ENCODE results near the gene ERBB4.
"Not testable (repeated sequence)": the region's sequence is repeated elsewhere in the genome, so short reads cannot be mapped to it uniquely, and the experiment has no call there.

The ERBB4 gene

DNA sequence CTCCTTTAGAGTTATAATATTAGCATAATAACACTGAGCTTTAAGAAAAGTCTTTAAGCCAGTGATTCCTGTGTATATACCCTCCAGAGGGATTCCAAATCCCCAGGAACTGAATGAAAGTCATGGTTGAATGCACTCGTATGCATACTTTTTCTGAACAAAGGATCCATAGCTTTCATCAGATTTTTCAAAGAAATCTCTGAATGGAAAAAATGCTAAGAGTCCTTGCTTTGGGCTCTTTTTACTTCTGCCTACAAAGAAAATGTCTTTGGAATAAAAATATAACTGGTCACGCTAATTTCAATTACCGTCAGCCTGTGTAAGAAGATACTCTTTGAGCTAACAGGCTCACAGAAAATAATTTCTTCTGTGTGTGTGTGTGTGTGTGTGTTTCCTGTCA lies 939.5 kb downstream of the ERBB4 start:
- no peak overlapping the region for H3K4me3 ChIP-seq (ENCODE audit: low read length)

DNA sequence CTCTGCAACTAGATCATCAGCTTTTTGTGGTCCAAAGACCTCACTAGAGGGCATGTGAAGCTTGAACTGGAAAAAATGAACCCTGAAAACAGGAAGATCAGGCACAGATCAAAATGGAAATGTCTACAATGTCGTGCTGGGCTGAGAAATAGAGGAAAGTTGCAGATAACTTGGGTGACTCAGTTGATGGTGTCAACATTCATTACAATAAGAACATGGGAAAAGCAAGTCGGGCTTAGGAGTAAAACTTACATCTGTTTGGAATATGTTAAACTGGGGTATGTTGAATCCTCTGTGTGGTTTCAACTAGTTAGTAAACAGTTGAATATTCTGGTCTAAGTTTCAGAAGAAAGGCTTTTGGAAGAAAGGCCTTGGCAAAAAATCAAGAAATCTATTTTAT lies 940.4 kb downstream of the ERBB4 start:
- Histone ChIP-seq H3K36me3 (ENCODE audit: control insufficient read depth, low read depth, low read length) (no peaks in the 10 kb centered on the region), H3K4me1 (ENCODE audit: control insufficient read depth, low read depth, low read length) (no peaks in the 10 kb centered on the region), H3K4me3 (ENCODE audit: low read length) (no peak overlapping the region), H3K9me3 (ENCODE audit: control insufficient read depth, low read depth, low read length) (no peaks in the 10 kb centered on the region), H3K9ac (ENCODE audit: low read length) (no peak overlapping the region), H3K27ac (ENCODE audit: low read length) (no peak overlapping the region), H3K27me3 (ENCODE audit: control insufficient read depth, insufficient read depth, low read length) (no peaks in the 10 kb centered on the region)

More for the DNA sequence above, 939.5 kb downstream of the ERBB4 start:
- H3K9ac ChIP-seq (ENCODE audit: low read length), result no peak overlapping the region
- H3K27me3 ChIP-seq (ENCODE audit: control insufficient read depth, insufficient read depth, low read length), result no peaks in the 10 kb centered on the region
- H3K36me3 ChIP-seq (ENCODE audit: control insufficient read depth, low read depth, low read length), result no peaks in the 10 kb centered on the region
- no peaks in the 10 kb centered on the region for H3K4me1 ChIP-seq (ENCODE audit: control insufficient read depth, low read depth, low read length)
- no peak overlapping the region for H3K27ac ChIP-seq (ENCODE audit: low read length)
- H3K9me3 ChIP-seq (ENCODE audit: control insufficient read depth, low read depth, low read length), result no peaks in the 10 kb centered on the region

DNA sequence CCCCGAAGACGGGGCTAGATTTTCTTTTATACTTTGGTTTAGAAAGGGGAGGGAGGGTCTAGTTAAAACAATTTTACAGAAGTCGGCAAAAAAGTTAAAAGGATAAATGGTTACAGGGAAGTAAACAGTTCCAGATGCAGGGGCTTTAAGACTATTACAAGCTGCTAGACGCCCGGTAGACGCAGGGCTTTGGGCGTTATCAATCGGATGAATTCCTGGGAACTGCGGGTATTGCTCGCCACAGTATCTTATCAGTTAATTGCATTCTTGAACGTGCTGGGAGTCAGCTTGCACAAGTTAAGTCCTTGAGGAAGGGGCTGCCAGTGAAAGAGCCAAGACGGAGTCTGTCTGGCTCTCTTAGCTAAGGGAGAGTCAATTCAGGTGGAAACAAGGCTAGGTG lies 946.6 kb downstream of the ERBB4 start:
- not testable (repeated sequence) for H3K27me3 ChIP-seq (ENCODE audit: control insufficient read depth, insufficient read depth, low read length); H3K9ac ChIP-seq (ENCODE audit: low read length); H3K9me3 ChIP-seq (ENCODE audit: control insufficient read depth, low read depth, low read length); H3K27ac ChIP-seq (ENCODE audit: low read length); H3K36me3 ChIP-seq (ENCODE audit: control insufficient read depth, low read depth, low read length); H3K4me1 ChIP-seq (ENCODE audit: control insufficient read depth, low read depth, low read length); H3K4me3 ChIP-seq (ENCODE audit: low read length)

DNA sequence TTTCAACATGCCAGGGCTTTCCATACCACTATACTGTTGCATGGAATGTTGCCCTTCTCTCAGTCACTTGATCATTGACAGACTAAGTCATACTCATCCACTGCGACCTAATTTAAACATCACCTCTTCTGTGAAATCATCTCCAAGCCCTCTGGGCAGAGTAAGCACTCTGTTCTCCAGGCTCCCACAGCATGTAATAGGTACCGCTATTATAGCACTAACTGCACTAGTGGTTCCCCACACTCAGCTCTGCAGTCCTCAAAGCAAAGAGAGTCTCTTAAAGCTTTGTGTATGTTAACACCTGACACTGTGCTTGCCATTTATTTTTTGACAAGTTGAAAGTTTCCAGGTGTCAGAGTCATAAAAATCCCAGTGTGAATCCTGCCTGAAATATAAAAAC lies 947.2 kb downstream of the ERBB4 start:
- Histone ChIP-seq H3K9me3 (ENCODE audit: control insufficient read depth, low read depth, low read length) (no peaks in the 10 kb centered on the region), H3K27ac (ENCODE audit: low read length) (no peak overlapping the region), H3K4me3 (ENCODE audit: low read length) (no peak overlapping the region), H3K9ac (ENCODE audit: low read length) (no peak overlapping the region), H3K36me3 (ENCODE audit: control insufficient read depth, low read depth, low read length) (no peaks in the 10 kb centered on the region), H3K4me1 (ENCODE audit: control insufficient read depth, low read depth, low read length) (no peaks in the 10 kb centered on the region), H3K27me3 (ENCODE audit: control insufficient read depth, insufficient read depth, low read length) (no peaks in the 10 kb centered on the region)

DNA sequence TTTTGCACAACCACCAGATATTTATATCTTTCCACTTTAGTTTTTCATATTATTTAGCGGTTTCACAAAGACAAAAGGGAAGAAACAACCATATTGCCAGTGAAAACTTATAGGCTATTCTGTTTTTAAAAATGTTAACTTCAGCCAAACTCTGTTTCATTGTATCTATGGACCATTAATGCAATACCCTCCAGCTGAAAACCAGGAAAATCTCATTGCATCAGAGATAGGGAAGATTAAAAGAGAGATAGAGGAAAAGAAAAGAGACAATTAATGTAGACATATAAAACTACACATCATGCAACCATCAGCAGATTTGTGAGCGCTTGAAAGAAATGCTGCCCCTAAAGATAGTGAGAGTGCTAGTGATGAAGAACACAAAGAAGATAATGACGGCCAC lies 970.2 kb downstream of the ERBB4 start:
- H3K4me1 ChIP-seq (ENCODE audit: control insufficient read depth, low read depth, low read length), result no peaks in the 10 kb centered on the region
- H3K36me3 ChIP-seq (ENCODE audit: control insufficient read depth, low read depth, low read length), result no peaks in the 10 kb centered on the region
- H3K4me3 ChIP-seq (ENCODE audit: low read length), result no peak overlapping the region
- no peaks in the 10 kb centered on the region for H3K27me3 ChIP-seq (ENCODE audit: control insufficient read depth, insufficient read depth, low read length)
- H3K27ac ChIP-seq (ENCODE audit: low read length), result no peak overlapping the region
- H3K9me3 ChIP-seq (ENCODE audit: control insufficient read depth, low read depth, low read length), result no peaks in the 10 kb centered on the region
- H3K9ac ChIP-seq (ENCODE audit: low read length), result no peak overlapping the region

DNA sequence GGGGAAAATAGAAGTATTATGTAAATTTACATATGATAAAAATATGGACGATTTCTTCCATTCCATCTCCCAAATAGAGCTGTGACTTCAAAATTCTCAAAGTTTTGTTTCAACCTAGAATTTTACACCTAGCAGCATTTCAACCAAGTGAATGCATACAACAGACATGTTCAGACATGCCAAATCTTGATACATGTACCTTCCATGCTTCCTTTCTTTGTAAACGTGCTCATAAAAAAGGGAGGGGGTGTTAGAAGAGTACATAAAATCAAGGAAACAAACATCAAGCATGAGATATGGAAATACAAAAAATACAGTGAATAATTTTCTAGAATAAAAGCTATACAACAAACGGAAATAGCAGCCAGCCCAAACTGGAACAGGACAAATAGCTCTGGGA lies 974.2 kb downstream of the ERBB4 start:
- no peaks in the 10 kb centered on the region for H3K4me1 ChIP-seq (ENCODE audit: control insufficient read depth, low read depth, low read length)
- no peaks in the 10 kb centered on the region for H3K36me3 ChIP-seq (ENCODE audit: control insufficient read depth, low read depth, low read length)
- no peak overlapping the region for H3K27ac ChIP-seq (ENCODE audit: low read length)
- H3K9ac ChIP-seq (ENCODE audit: low read length), result no peak overlapping the region
- no peaks in the 10 kb centered on the region for H3K27me3 ChIP-seq (ENCODE audit: control insufficient read depth, insufficient read depth, low read length)
- H3K4me3 ChIP-seq (ENCODE audit: low read length), result no peak overlapping the region
- no peaks in the 10 kb centered on the region for H3K9me3 ChIP-seq (ENCODE audit: control insufficient read depth, low read depth, low read length)

DNA sequence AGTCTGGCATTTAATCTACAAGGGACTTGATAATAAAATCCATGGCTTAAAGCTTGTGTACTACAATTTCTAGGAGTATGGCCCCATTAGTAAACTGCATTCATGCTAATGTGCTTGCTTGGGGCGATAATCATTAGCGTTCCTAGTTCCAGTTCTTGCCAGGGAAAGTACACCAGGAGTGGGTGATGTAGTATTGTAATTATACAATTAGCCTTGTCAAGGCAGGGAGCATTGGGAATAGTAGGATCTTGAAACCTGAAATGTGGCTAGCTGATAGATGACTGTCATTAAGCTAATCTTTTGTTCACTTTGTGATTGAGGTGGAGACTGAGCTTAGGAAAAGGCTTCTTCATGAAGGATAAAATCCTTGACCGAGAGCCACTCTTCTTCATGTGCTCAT lies 993.0 kb downstream of the ERBB4 start:
- Histone ChIP-seq H3K4me1 (ENCODE audit: control insufficient read depth, low read depth, low read length) (no peaks in the 10 kb centered on the region), H3K9ac (ENCODE audit: low read length) (no peak overlapping the region), H3K9me3 (ENCODE audit: control insufficient read depth, low read depth, low read length) (no peaks in the 10 kb centered on the region), H3K4me3 (ENCODE audit: low read length) (no peak overlapping the region), H3K27me3 (ENCODE audit: control insufficient read depth, insufficient read depth, low read length) (no peaks in the 10 kb centered on the region), H3K36me3 (ENCODE audit: control insufficient read depth, low read depth, low read length) (no peaks in the 10 kb centered on the region), H3K27ac (ENCODE audit: low read length) (no peak overlapping the region)

DNA sequence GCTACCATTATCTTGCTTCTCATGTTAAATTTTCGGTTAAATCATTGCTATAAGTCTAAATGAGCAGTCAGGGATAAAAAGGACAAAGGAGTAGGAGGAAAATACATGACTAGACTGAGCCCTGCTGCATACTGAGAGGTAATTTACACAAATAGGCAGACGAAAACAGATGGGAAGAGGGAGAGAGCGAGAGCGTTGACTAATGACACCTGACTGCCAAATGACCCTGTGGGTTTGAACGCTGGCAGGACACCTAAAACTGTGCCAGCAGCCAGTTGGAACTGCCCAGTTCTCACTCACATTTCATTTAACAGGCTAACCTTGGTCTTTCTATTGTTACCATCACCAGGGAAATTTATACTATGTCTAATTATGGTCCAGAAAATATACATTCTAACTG lies 1004.0 kb downstream of the ERBB4 start:
- Histone ChIP-seq H3K4me3 (ENCODE audit: low read length) (no peak overlapping the region), H3K4me1 (ENCODE audit: control insufficient read depth, low read depth, low read length) (no peaks in the 10 kb centered on the region), H3K36me3 (ENCODE audit: control insufficient read depth, low read depth, low read length) (no peaks in the 10 kb centered on the region), H3K27me3 (ENCODE audit: control insufficient read depth, insufficient read depth, low read length) (no peaks in the 10 kb centered on the region), H3K9me3 (ENCODE audit: control insufficient read depth, low read depth, low read length) (no peaks in the 10 kb centered on the region), H3K9ac (ENCODE audit: low read length) (no peak overlapping the region), H3K27ac (ENCODE audit: low read length) (no peak overlapping the region)

DNA sequence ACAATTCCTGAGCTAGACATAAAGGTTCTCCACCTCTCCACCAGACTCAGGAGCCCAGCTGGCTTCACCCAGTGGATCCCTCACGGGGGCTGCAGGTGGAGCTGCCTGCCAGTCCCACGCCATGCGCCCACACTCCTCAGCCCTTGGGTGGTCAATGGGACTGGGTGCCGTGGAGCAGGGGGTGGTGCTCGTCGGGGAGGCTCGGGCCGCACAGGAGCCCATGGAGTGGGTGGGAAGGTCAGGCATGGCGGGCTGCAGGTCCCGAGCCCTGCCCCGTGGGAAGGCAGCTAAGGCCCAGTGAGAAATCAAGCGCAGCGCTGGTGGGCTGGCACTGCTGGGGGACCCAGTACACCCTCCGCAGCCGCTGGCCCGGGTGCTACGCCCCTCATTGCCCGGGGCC lies 1014.4 kb downstream of the ERBB4 start:
- not testable (repeated sequence) for H3K27ac ChIP-seq (ENCODE audit: low read length); H3K9ac ChIP-seq (ENCODE audit: low read length); H3K4me1 ChIP-seq (ENCODE audit: control insufficient read depth, low read depth, low read length); H3K36me3 ChIP-seq (ENCODE audit: control insufficient read depth, low read depth, low read length); H3K9me3 ChIP-seq (ENCODE audit: control insufficient read depth, low read depth, low read length); H3K4me3 ChIP-seq (ENCODE audit: low read length); H3K27me3 ChIP-seq (ENCODE audit: control insufficient read depth, insufficient read depth, low read length)

DNA sequence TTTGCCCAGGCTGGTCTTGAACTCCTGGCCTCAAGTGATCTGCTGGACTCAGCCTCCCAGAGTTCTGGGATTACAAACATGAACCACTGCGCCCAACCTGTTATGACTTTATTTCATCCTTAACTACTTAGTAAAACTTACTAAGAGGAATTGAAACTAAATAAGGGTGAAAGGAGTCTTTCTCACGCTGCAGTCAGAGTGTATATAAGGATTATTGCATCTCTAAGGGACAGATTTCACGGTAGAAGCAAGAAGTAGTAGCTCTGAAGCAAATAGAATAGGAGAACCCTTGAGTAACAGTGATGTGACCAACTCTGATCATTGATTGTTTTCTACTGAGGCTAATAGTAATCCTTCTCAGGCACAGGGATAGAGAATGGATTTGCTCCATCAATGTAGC lies 1022.1 kb downstream of the ERBB4 start:
- Histone ChIP-seq H3K4me1 (ENCODE audit: control insufficient read depth, low read depth, low read length) (peaks cover 10% of the 10 kb centered on the region), H3K27me3 (ENCODE audit: control insufficient read depth, insufficient read depth, low read length) (no peaks in the 10 kb centered on the region), H3K4me3 (ENCODE audit: low read length) (no peak overlapping the region), H3K9me3 (ENCODE audit: control insufficient read depth, low read depth, low read length) (no peaks in the 10 kb centered on the region), H3K27ac (ENCODE audit: low read length) (no peak overlapping the region), H3K9ac (ENCODE audit: low read length) (no peak overlapping the region), H3K36me3 (ENCODE audit: control insufficient read depth, low read depth, low read length) (no peaks in the 10 kb centered on the region)

DNA sequence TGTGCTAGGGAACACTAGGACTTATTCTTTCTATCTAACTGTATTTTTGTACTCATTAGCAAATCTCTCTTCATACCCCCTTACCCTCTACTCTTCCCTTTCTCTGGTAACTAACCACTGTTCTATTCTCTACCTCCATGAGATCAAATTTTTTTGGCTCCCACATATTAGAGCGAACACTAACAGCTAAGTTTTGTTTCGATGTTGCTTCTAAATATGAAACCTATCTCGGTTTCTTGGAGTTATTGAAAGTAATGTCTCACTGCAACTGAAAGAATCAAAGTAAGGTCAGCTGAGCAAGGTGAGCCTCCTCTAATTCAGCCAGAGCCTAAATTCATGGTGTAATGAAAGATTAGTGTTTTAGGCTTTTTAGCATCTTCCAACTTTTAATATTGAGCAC lies 1024.6 kb downstream of the ERBB4 start:
- no peaks in the 10 kb centered on the region for H3K9me3 ChIP-seq (ENCODE audit: control insufficient read depth, low read depth, low read length)
- H3K27ac ChIP-seq (ENCODE audit: low read length), result no peak overlapping the region
- peaks cover 10% of the 10 kb centered on the region for H3K4me1 ChIP-seq (ENCODE audit: control insufficient read depth, low read depth, low read length)
- no peak overlapping the region for H3K9ac ChIP-seq (ENCODE audit: low read length)
- H3K4me3 ChIP-seq (ENCODE audit: low read length), result no peak overlapping the region
- H3K27me3 ChIP-seq (ENCODE audit: control insufficient read depth, insufficient read depth, low read length), result no peaks in the 10 kb centered on the region
- no peaks in the 10 kb centered on the region for H3K36me3 ChIP-seq (ENCODE audit: control insufficient read depth, low read depth, low read length)

DNA sequence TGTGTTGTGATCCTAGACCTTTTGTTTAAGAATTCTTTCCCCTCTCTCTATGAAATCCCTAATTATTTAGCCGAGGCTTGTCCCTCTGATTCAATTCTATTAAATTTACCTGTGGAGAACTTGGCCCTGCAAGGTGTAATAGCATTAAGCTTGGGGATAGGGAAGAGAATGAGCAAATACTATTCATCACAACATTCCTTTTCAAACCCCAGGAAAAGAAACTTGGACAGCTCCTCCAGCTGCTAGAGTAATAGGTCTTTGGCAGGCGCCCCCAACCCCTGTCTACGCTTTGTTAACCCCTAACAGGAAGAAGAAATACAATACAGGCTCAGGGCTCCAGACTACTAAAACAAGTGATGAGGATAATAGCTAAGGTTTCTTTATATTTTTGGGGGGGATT lies 1025.2 kb downstream of the ERBB4 start:
- H3K27me3 ChIP-seq (ENCODE audit: control insufficient read depth, insufficient read depth, low read length), result no peaks in the 10 kb centered on the region
- H3K4me1 ChIP-seq (ENCODE audit: control insufficient read depth, low read depth, low read length), result peaks cover 10% of the 10 kb centered on the region
- H3K9me3 ChIP-seq (ENCODE audit: control insufficient read depth, low read depth, low read length), result no peaks in the 10 kb centered on the region
- H3K4me3 ChIP-seq (ENCODE audit: low read length), result no peak overlapping the region
- no peak overlapping the region for H3K27ac ChIP-seq (ENCODE audit: low read length)
- H3K36me3 ChIP-seq (ENCODE audit: control insufficient read depth, low read depth, low read length), result no peaks in the 10 kb centered on the region
- H3K9ac ChIP-seq (ENCODE audit: low read length), result no peak overlapping the region

DNA sequence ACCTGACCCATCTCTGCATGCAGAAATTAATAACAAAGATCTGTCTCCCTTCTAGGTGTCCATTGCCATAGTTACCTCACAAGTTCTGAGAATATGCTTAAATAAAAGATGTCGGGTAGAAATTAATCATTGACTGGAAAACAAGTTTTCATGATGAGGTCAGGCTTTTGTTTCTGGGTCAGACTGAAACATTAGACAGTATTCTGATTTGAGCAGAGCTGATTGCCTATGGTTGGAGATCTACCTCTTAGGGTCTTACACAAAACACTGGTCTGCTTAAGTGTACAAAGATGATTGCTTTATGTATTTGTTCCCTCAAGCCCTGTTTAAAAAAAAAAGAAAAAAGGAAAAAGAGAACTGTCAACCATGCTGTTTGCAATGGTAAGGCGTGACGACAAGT lies 1025.8 kb downstream of the ERBB4 start:
- Histone ChIP-seq H3K27me3 (ENCODE audit: control insufficient read depth, insufficient read depth, low read length) (no peaks in the 10 kb centered on the region), H3K9me3 (ENCODE audit: control insufficient read depth, low read depth, low read length) (no peaks in the 10 kb centered on the region)

More for the DNA sequence above, 1025.8 kb downstream of the ERBB4 start:
- H3K27ac ChIP-seq (ENCODE audit: low read length), result no peak overlapping the region
- H3K4me3 ChIP-seq (ENCODE audit: low read length), result no peak overlapping the region
- H3K36me3 ChIP-seq (ENCODE audit: control insufficient read depth, low read depth, low read length), result no peaks in the 10 kb centered on the region
- H3K9ac ChIP-seq (ENCODE audit: low read length), result no peak overlapping the region
- peaks cover 10% of the 10 kb centered on the region for H3K4me1 ChIP-seq (ENCODE audit: control insufficient read depth, low read depth, low read length)
